ENCODE measurements around the gene ACOXL.
"Not testable (repeated sequence)": the region's sequence is repeated elsewhere in the genome, so short reads cannot be mapped to it uniquely, and the experiment has no call there.

Gene ACOXL

DNA sequence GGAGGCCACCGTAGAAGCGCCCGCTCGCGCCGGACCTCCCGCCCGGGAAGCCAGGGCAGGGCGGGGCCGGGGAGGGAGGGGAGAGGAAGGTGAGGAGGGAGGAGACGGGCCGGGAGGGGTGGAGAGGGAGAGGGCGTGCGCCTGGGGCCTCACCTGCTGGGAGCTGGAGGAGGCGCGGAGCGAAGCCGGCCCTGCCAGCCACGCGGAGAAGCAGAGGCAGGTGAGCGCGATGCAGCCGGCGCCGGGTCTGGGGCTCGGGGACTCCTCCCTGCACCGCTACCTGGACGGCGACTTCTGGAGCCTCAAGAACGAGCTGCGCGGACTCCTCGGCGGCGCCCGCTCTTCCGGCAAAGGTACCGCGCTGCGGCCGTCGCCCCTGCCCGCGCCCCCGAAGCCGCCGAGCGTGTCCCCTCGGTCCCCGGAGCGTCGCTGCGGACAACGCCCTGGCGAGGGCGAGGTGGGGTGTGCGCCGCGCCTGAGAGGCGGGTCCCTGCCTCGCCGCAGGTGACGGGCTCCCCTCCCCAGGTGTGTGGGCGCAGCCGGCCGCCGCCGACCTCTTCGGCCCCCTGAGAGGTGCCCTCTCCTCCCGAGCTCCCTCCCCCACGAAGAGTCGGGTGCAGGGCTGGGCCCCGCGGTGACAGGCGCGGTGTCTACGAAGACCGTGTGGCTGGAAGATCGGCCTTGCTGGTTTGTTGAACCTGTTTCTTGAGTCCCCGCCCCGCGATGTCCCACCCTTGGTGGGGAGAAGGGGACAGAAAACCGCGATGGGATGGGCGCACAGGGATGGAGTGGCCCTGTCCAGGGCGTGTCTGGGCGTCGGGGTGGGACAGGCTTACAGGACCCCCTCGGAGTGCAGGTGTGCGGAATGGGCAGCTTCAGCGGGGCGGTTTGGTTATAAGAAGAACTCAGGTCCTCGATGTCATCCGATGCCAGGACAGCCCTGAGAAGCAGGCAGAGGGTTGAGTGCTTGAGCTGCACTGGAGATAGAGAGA, at the start of gene ACOXL:
Gene ACOXL (plus strand): TSS at position 152 of the 992 bp plus-strand sequence. CDS start 35,817 bp downstream, outside the sequence.
- DNase-seq = no peak

DNA sequence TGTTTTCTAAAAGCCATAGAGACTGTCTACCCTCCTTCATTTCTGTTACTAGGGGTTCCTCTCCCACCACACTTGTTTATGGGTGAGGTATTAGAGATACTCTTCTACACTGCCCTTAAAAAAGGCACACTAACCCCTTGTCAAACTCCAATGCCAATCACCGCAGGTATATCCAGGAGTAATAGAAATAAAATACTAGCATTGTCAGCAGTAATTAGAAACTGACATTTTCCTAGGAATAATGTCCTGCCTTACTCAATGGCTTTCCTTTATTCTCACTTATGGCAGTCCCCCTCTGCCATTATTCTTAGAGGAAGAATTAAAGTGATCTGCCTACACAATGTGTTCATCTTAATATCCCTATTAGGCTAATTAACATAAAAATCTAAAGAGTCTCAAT, 49.5 kb upstream of the ACOXL start:
- no peak for DNase-seq

DNA sequence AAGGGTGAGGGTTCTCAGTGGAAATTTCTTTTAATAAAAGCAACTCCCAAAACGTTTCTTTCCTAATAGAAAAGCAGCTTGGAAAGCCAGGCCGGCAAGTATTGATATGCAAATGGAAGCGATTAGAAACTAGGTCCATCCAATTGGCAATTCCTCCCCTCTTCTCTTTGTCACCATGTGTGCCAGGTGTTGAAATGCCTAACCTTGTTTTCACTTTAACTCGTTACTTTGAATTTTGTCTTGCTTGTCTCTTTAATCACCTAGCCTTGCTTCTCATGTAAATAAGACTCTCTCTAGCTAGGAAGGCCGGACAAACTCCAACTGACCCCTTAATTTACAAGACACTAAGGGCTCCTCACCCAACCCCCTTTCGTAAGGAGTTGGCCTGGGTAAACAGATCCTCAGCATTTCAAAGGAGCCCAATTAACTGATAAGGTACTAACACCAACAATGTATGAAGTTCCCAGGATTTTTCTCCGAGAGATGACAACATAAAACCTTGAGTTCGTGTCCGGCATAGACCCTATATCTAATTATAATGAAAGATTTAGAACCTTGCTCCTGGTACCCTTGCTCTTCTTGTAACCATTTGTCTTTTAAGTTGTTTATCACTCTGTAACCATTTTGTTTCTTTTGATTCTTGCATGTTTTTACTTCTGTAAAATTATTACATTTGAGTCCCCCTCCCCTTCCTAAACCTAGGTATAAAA, 44.4 kb upstream of the ACOXL start:
- DNase-seq = not testable (repeated sequence)

GRCh38 chr2:110688594-110689091, 43.7 kb upstream of the ACOXL start:
- DNase-seq = no peak

DNA sequence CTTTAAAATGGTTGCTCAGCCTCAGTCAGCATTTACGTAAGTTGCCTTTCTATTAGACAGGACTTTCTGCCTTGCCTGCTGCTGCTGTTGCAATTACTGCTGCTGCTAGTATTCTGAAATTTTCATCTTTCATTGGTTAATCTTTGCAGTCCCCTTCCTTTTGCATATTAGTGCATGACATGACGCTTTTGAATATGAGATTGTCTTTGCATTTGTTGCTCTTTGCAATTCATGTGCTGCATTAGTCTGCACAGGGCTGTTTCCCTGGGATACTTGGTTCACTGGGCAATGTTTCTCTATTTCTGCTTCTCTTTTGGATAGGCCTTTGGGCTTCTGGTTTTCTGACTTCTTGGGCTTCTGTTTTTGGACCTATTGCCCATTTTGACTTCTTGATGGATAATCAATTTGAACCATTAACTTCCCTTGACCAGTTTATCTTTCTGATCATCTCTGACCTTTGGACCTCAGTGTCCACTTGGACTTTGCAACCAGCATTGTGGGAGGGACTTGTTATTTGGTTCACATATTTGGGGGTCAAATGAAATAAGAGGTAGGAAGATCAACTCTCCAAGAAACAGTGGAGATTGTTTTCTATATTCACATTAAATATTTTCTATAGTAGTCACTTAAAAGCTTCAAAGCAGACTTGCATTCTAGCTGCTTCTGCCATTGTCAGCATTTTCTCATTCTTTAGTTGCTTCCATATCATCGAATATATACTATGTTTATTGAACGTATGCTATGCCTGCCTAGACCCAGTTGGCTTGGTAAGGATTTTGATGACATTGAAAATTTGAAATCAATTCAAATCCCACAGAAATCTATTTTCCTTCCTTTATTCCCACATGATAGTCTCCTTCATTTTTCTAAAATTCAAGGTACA, 42.0 kb upstream of the ACOXL start:
- DNase-seq = no peak

DNA sequence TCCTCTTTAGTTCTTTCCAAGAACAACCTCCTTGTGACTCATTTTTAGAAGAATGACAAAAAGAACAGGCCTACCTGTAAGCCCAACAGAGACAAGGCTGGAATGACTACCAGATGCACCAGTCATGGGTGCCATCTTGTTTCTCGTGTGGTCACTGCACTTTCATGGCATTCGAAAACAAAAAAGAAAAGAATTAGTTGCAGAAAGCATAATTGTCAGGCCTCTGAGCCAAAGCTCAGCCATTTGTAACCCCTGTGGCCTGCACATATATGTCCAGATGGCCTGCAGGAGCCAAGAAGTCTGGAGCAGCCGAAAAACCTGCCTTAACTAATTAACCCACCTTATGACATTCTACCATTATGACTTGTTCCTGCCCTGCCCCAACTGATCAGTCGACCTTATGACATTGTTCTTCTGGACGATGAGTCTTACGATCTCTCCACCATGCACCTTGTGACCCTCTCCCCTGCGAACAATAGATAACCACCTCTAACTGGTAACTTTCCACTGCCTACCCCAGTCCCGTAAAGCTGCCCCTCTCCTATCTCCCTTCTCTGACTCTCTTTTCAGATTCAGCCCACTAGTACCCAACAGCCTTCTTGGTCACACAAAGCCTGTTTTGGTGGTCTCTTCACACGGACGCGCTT, 40.6 kb upstream of the ACOXL start:
- DNase-seq = no peak

DNA sequence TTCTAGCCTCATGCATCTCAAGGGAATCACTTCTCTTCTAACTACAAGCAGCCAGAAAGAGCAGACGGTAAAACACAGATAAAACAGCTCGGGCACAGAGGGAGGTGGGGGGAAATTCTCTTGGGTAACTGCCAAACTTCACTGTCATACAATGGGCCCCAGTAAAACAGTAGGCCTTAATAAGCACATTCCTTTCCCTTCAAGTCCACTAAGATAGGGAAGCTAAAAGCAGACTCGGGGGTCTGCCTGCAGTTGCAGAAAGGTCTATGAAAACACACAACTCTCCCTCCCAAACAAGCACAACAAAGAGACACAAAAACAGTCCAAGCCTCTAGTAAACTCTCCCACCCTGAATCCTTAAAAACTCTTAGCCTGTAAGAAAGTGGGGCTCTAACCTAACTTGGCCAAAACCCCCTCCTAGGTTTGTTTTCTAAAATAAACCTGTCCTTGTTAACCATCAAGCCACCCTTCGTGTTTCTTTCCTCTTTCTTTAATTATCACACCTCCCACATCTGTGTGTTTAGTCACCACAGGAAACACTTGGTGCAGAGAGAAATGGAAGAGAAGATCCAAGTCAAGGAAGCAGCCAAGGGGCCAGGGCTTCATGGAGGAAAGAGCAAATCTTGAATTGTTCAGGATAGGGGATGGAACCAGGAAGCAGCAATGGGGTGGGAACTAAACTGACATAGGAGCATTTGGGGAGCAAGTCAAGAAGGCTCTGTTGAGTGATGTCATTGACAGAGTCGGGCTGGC, 37.1 kb upstream of the ACOXL start:
- not testable (repeated sequence) for DNase-seq

- DNase-seq = not testable (repeated sequence)
Measured at GRCh38 chr2:110698253-110698652, 34.1 kb upstream of the ACOXL start.

DNA sequence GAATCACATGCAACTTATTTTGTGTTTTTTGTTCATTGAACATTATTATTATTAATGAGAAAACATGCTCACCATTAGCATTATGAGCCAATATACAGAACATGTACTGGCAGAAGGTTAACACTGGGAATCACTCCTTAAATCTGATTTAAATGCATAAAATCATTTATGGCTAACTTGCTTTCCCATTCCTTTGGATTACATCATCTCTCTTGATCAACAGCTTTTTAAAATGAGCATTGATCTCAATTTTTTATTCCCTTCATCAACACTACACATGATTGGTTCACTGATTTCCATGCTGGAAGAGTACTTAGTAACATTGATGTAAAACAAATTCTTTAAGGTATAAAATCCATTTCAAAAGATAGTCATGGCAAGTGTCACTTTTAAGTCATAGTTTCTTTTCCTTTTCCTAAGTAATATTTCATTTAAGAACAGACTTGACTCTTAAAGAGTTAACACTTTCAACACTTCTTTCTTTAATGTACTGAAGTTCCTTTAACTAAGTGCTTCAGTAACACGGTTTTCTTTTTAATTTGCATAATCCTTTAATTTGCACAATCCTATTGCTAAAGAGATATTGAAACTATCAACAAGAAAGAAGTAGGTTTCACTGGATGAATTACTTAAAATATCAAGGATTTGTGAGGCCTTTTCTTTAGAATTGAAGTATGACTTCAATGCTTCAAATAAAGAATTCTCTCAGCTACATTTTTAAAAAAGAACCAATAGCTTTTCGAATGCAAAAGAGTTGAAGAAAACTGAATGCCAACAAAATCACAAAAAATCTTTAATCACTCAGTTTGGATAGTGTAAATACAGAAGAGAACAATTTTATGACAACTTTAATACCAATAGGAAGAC, 29.6 kb upstream of the ACOXL start:
- DNase-seq = no peak

DNA sequence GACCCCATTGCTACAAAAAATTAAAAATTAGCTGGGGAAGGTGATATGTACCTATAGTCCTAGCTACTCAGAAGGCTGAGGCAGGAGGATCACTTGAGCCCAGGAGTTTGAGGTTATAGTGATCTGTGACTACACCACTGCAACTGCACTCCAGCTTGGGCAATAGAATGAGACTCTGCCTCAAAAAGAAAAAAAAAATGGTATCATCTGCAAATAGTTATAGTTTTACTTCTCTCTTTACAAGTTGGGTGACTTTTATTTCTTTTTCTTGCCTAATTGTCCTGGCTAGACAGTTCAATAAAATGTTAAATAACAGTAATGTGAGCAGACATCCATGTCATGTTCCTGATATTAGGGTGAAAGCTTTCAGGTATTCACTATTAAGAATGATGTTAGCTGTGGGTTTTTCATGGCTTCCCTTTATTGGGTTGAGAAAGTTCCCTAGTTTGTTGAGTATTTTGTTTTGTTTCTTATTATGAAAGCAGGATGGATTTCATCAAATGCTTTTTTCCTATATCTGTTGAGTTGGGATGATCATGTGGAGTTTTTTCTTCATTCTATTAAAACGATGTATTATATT, 24.9 kb upstream of the ACOXL start:
- no peak for DNase-seq

GRCh38 chr2:110708455-110708854, 23.9 kb upstream of the ACOXL start:
- DNase-seq = no peak

DNA sequence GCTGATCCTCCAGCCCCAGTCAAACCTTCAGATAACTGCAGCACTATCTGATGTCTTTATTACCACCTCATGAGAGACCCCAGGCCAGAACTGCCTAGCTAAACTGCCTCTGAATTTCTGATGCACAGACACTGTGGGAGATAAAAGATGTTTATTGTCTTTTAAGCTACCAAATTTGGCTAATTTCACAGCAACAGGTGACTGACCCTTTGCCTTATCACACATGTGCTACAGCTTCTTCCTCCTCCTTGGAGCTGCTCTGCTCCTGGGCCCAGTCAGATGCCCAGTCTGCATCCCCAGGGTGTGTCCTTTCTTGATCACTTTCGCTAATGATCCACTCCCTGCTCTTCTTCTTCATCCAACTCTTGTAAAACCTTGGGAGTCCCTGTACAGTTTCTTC, 19.6 kb upstream of the ACOXL start:
- no peak for DNase-seq

- no peak for DNase-seq
Measured at GRCh38 chr2:110713513-110714362, 18.6 kb upstream of the ACOXL start.

DNA sequence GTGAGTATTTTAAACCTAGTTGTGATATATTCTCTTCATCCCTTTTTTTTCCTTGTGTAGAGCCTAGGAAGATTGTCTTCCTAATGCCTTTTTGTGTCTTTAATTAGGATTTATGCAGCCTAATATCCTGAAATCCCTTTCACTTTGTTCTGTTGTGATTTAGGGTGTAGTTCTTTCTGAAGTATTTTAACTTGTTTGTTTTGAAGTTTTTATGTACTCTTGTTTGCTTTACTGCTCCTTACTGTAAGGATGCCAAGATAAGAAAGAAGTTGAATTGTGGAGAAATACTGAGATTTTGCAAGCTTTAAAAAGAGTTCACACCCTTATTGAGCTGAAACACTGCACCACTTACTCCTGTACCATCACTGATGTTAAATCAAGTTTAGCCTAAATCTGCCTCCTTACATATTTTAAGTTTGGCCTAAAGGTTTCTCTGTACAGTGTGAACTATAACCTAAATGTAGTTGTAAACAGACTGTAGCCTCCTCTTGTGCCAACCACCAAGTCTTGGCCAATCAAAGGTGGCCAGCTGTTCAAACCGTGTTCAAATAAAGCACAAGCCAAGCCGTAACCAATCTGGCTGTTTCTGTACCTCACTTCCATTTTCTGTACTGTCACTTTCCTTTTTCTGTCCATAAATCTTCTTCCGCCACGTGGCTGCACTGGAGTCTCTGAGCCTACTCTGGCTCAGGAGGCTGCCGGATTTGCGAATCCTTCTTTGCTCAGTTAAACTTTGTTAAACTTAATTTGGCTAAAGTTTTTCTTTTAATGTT, 17.7 kb upstream of the ACOXL start:
- DNase-seq = no peak

- DNase-seq = no peak
Measured at GRCh38 chr2:110716959-110717645, 15.3 kb upstream of the ACOXL start.

DNA sequence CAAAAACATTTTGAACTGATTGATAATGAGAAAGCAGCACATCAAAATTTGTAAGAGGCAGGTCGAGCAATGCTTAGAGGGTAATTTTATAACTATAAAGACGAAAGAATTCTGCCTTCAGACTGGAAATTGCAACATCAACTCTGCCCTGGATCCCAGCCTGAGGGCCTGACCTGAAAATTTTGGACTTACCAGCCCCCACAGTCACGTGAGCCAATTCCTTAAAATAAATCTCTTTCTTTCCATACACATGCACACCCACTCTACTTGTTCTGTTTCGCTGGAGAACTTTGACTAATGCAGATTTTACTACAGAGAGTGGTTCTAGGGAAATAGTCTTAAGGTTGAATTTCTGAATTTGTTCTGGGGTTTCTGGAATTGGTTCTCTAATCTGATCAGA, 14.6 kb upstream of the ACOXL start:
- no peak for DNase-seq

DNA sequence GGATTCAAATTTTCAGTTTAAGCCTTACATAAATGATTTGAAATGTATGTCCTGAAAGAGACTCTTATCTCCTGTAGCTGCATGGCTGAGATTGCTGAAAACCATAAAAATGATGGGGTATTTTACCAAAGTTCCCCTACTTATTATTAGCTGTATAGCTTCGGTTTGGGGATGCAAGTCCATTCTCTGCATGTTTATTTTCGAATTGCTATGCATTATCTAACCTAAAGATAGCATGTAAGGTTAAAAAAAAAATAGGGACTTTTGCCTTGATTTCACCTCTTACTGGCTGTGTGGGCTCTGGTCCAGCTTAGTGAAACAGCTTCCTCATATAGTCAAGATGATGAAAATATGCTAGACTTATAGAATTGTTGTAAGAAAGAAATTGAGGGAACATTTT, 14.0 kb upstream of the ACOXL start:
- DNase-seq = no peak

GRCh38 chr2:110718990-110719389, 13.4 kb upstream of the ACOXL start:
- DNase-seq = no peak

Measured in cortex of kidney (tissue), 1 donor.